ENCODE data around the gene SMARCD3.

The SMARCD3 gene

GRCh38 chr7:151249732-151250072, 1.2 kb upstream of the SMARCD3 start:
- DNase-seq (ENCODE audit: extremely low read depth, low read depth): no peak
- H3K4me3 ChIP-seq (replicated peaks; ENCODE audit: low read depth, low read length): no peak overlapping the region
- TF ChIP-seq, protein P1, sequence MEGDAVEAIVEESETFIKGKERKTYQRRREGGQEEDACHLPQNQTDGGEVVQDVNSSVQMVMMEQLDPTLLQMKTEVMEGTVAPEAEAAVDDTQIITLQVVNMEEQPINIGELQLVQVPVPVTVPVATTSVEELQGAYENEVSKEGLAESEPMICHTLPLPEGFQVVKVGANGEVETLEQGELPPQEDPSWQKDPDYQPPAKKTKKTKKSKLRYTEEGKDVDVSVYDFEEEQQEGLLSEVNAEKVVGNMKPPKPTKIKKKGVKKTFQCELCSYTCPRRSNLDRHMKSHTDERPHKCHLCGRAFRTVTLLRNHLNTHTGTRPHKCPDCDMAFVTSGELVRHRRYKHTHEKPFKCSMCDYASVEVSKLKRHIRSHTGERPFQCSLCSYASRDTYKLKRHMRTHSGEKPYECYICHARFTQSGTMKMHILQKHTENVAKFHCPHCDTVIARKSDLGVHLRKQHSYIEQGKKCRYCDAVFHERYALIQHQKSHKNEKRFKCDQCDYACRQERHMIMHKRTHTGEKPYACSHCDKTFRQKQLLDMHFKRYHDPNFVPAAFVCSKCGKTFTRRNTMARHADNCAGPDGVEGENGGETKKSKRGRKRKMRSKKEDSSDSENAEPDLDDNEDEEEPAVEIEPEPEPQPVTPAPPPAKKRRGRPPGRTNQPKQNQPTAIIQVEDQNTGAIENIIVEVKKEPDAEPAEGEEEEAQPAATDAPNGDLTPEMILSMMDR (IDR thresholded peaks at IDR 0.05; ENCODE audit: low read depth, low read length, missing control alignments): no peak

GRCh38 chr7:151249034-151249731, 689 bp upstream of the SMARCD3 start:
- H3K4me3 ChIP-seq (replicated peaks; ENCODE audit: low read depth, low read length): peak overlapping the region; percentile 46
- no peak for DNase-seq (ENCODE audit: extremely low read depth, low read depth)
- TF ChIP-seq, protein P1 (IDR thresholded peaks at IDR 0.05; ENCODE audit: low read depth, low read length, missing control alignments): no peak

GRCh38 chr7:151247611-151248345, 716 bp downstream of the SMARCD3 start:
- H3K4me3 ChIP-seq (replicated peaks; ENCODE audit: low read depth, low read length): peak overlapping the region; percentile 46
- TF ChIP-seq, protein P1 (IDR thresholded peaks at IDR 0.05; ENCODE audit: low read depth, low read length, missing control alignments): no peak
- DNase-seq (ENCODE audit: extremely low read depth, low read depth): no peak

DNA sequence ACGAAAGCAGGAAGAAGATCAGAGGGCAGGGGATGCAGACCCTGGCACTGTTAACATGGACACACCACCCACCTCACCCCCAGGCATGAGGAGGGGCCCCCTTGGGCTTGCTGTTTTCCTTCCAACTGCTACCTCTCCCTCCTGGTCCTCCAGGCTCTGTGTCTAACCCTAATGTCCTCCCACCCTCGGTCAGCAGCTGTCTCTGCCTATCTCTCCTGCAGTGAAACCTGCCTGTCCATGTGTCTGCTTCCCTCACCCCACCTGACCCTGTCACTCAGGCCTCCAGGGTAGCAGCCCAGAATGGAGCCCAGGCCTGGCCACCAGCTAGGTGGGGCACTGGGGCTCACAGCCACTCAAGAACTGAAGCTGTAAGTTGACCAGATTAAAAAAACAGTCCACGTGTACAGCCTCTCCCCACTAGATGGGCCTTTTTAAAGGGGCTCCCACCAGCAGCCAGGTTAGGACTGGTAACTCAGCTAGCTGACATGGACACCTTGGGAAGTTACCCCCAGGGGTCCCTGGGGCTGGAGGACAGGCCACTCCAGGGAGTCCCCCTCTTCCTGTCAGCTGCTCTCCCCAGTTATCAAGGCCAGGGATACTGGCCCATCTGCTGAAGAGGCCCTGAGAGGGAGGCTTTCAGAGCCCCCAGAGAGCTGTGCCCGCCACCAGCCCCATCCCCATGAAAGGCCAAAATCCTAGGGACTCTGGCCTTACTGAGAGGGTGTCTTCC, 1.5 kb downstream of the SMARCD3 start:
- peak overlapping the region; percentile 46 for H3K4me3 ChIP-seq (replicated peaks; ENCODE audit: low read depth, low read length)
- TF ChIP-seq, protein P1 (IDR thresholded peaks at IDR 0.05; ENCODE audit: low read depth, low read length, missing control alignments): no peak
- DNase-seq (ENCODE audit: extremely low read depth, low read depth): no peak

DNA sequence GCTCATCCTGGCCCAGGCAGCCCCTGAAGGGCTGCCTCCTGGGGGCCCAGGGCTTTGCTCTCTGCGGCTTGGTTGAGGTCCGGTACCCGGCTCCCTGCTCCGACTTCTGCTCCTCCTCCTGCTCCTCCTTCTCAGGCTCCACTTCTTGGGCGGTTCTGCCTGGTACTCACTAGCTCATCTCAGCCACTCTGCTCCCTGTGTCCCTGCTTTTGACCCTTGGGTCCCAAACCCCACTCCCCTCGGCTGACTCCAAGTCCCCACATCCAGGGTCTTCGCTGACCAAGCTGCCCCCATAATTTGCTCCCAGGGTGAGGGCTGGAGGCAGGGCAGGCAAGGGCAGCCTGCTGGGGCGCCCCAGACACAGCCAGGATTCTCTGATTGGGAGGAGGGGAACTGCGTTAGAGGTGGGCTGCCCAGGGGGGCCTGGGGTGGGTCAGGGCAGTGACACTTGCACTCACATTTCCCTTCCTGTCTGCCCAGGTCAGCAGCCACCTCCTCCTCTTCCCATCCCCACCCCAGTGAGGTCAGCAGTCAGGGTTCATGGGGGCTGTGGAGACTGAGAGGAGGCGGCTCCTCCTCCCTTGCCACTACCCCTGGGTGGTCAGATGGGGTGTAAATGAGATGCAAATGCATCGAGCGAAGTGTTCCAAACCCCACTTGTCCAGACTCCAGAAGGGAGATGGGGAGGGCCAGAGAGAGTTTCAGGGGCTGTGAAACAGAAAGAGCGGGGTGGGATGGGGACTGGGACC, 2.2 kb downstream of the SMARCD3 start:
- H3K4me3 ChIP-seq (replicated peaks; ENCODE audit: low read depth, low read length): no peak overlapping the region
- DNase-seq (ENCODE audit: extremely low read depth, low read depth): no peak
- TF ChIP-seq, protein P1 (IDR thresholded peaks at IDR 0.05; ENCODE audit: low read depth, low read length, missing control alignments): no peak

GRCh38 chr7:151245360-151246101, 3.0 kb downstream of the SMARCD3 start:
- peak overlapping the region; percentile 20 for H3K4me3 ChIP-seq (replicated peaks; ENCODE audit: low read depth, low read length)
- DNase-seq (ENCODE audit: extremely low read depth, low read depth): no peak
- TF ChIP-seq, protein P1 (IDR thresholded peaks at IDR 0.05; ENCODE audit: low read depth, low read length, missing control alignments): peak; percentile 40

Measured in HFF-Myc (cell line).